Purkinje cell (primary cell): ENCODE results near the gene ARL1. TPM values are rescaled to one million over a fixed set of nuclear protein-coding genes. Genes with fewer than 3 reads are reported as not detected.

Experiments
- polyA plus RNA-seq: library from polyadenylated mRNA; unstranded; fragments of >200 nt; fragmentation: Nextera tagmentation; gene quantifications from 2 replicates; pipeline ENCODE4 v1.2.1, GENCODE V29; 2014

The ARL1 gene
- 114 and 126 TPM in 2 replicates for polyA plus RNA-seq

DNA sequence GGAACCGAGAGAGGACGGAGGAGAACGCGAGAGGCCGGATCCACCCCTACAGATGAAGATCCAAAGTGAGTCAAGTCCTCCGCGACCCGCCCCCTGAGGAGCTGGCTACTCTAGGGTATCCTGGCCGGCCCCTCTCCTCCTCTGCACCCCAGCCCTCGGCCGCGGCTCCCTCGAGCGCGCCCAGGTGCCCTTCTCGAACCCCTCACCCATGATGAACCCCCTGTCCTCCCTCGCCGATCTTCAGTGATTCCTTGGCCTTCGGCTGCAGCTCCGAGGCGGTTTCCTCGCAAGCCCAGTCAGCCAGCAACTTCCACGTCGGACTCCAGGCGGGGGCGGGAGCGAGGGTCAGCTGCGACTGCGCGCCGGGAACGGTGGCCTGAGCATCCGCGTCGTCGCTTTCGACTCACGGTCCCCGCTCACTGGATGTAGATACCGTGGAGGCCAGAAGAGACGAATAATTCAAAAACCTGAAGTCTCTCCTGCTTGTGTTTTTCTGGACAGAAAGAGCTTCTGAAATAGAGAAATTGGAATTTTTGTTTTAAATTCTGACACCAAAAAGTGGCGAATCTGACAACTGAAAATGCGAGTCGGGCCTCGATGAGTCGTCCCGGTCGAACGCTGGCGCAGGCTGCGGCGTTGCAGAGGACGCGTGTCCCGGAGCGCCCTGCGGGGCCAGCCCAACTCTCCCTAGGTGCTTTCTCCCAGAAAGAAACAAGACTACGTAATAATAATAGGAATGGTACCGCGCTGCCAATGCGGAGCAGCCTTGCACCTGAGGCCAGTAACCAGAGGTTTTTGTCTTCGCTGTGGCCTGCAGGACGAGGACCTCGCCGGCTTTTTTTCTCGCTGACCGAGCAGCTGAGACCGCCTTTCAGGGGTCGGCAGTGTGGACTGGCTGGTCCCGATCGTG, at the start of gene ARL1:
Gene ARL1 (minus strand): TSS at position 337 of the 910 bp plus-strand sequence. CDS start 127 bp downstream, at position 210.

Other genes starting within 250 kb of the ARL1 start
- gene SLC5A8, start 197.5 kb downstream of the ARL1 start, polyA plus RNA-seq, result 0.16 TPM in 1 of 2 replicates, not detected in the other
- gene UTP20, start 127.7 kb downstream of the ARL1 start, polyA plus RNA-seq, result 4.3 and 8.0 TPM in 2 replicates
- not detected in 2 replicates for gene SPIC, start 67.6 kb upstream of the ARL1 start, polyA plus RNA-seq
- gene MYBPC1, start 187.2 kb upstream of the ARL1 start, polyA plus RNA-seq, result 0.36 and 0.60 TPM in 2 replicates